GM19397 (cell line): Measurements from ENCODE around the gene ELOB.

Experiments used
- ATAC-seq: cut with Tn5 transposase; IDR thresholded peaks from one replicate; pipeline ENCODE4 v1.9.1; 2021; ENCODE audit warnings: mild to moderate bottlenecking, moderate library complexity; ENCODE audit not compliant: unreplicated experiment

Gene ELOB

DNA sequence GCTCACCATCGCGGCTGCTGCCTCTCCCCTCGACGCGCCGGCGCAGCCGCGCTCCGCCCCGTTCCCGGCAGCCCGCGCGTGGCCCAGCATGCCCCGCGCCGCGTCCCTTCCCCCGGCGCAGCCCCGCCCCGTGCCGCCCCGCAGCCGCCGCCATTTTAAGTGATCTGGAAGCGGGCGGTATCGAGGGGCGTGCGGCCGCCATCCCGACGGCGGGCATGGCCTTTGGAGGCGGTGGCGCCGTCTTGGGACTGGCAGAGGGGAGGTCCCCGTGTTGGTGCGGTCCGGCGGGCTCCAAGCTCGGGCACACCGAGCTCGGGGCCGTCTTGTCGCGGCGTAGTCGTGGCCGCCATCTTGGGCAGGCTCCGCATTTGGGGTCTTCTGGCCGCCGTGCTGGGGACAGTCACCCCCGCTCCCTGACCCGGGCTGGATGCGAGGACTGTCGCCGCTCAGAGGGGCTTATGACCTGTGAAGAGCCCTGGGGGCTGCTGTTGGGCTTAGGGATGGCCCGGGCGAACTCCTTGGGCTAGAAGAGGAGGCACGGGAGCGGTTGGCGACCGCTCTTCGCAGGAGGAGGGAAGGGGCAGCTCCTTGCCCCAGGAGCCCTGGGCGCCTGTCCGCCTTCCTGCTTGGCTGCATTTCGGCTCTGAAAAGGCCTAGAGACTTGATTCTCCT is at the start of gene ELOB:
Gene ELOB, minus strand, starts transcription at position 50 of the 672 bp plus-strand sequence. Its CDS starts 41 bp downstream, at position 9.
- ATAC-seq, result peak; percentile 82

DNA sequence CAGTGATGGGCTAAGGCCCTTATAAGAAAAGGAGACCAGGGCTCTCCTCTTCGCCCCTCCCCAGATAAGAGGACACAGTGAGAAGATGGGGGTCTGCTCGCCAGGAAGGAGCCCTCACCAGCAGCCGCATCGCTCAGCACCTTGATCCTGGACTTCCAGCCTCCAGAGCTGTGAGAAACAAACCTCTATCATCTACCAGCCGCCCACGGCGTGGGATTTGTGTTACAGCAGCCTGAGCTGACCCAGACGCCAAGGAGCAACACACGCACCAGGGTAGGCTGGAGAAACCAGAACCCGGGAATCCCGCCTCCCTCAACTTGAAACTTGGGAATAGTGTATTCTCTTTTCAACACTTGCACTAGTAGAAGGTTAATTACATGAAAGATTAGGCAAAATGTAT is 48.8 kb upstream of the ELOB start:
- ATAC-seq, result no peak

- no peak for ATAC-seq
Measured at GRCh38 chr16:2825049-2825742, 48.1 kb upstream of the ELOB start.

DNA sequence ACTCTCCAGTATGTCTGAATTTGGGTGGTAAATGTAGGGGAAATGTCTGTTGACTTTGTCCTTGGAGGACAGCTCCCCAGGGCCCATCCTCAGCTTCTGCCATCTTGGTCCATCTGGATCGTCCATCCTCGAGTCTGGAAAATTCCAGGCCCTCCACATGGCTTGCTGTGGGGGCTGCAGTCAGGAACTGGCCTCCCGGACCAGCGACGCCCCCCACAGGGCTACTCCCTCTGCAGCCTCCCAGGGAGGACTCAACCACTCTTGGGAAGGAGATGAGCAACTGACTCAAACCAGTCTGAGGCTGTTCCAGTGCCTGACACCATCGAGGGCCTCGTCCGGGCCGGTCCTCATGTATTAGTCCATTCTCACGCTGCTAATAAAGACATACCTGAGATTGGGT is 47.5 kb upstream of the ELOB start:
- no peak for ATAC-seq

DNA sequence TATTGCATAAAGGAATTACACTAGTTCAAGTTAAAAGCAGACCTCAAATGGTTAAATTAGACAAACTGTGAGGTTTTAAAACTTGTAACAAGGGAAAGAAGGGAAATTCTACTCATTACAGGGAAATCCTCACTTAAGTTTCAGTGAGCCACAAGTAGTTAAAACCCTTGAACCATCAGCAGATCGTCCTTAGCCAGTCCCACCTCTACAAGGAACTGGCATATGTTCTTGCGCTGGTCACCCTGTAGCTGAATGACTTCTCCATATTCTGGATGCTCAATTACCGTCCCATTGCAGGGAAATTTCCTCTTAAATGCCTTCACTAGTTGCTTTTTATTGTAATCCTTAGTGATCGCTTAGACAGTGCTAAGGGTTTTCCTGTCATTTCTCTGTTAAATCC is 45.4 kb upstream of the ELOB start:
- no peak for ATAC-seq

GRCh38 chr16:2822158-2822495 is 45.0 kb upstream of the ELOB start:
- no peak for ATAC-seq

- ATAC-seq, result no peak
Measured at GRCh38 chr16:2821487-2822157, 44.5 kb upstream of the ELOB start.

GRCh38 chr16:2820836-2821486 is 43.9 kb upstream of the ELOB start:
- ATAC-seq, result no peak

DNA sequence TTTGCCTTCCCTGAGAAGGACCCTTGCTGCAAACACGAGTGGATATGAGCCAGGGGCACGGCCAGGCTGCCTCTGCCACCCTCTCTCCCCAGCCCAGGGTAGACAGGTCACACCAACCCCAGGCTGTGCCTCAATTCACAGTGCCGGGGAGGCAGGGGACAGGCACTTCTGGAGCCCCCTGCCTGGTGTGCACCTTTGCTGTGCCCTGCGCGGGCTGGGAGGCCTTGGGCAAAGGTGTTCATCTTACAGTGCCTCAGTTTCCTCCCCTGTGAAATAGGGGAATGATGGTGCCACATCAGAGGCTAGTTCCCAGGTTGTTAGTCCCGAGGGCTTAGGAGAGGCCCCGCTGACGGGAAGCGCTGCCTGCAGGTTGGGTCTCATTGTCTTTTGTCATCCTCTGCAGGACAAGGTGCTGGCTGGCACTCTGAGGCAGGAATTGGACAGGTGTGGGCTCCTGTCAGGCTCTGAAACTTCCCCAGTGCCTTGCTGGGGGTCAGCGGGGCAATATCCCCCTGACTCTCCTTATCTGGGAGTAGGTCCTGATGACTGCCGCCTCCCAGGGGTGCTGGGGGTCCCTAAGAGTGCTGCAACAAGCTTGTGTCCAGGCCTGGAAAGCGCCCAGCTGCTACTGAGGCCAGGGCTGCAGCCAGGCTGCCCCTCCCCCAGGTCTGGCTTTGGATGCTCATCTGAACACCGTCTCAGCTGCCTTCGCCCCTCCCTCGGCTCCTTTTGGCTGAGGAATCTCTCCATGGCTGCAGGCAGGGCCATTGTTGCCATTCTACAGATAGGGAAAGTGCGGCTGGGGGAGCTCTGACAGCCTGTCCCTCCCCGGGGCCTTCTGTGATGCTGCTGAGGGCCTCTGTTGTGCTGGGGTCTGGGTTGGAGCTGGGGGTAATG is 43.1 kb upstream of the ELOB start:
- no peak for ATAC-seq

DNA sequence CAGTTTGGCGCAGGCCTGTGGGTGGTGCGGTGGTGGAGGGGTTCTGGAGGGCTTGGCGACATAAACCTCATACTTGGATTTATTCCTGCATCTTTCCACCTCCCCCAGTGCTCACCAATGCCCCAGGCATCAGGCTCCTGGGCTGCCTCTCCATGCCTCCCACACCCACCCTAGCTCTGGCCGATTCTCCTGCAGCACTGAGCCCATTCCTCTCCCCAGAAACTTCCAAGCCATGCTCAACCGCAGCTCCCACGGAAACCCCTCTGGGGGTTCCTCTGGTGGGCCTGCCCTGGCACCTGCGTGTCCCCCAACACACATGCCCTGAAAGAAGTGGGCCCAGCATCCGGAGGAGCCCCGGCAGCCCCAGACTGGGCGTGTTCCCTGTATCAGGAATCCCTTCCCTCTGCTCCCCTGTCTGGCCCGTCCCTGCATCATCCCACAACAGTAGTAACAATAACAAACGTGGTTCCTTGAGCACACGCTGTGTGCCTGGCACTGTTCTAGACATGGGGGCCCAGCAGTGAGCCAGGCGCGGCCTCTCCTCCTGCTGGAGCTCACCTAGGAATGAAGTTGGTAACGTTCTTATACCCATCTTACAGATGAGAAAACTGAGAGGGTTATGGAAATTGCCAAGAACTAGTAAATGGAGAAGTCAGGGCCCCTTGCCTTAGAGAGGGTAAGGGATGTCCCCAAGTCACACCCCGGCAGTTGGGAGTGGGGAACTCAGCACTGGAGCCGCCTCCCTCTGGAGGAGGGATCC is 42.3 kb upstream of the ELOB start:
- no peak for ATAC-seq

- no peak for ATAC-seq
Measured at GRCh38 chr16:2818272-2818876, 41.3 kb upstream of the ELOB start.

DNA sequence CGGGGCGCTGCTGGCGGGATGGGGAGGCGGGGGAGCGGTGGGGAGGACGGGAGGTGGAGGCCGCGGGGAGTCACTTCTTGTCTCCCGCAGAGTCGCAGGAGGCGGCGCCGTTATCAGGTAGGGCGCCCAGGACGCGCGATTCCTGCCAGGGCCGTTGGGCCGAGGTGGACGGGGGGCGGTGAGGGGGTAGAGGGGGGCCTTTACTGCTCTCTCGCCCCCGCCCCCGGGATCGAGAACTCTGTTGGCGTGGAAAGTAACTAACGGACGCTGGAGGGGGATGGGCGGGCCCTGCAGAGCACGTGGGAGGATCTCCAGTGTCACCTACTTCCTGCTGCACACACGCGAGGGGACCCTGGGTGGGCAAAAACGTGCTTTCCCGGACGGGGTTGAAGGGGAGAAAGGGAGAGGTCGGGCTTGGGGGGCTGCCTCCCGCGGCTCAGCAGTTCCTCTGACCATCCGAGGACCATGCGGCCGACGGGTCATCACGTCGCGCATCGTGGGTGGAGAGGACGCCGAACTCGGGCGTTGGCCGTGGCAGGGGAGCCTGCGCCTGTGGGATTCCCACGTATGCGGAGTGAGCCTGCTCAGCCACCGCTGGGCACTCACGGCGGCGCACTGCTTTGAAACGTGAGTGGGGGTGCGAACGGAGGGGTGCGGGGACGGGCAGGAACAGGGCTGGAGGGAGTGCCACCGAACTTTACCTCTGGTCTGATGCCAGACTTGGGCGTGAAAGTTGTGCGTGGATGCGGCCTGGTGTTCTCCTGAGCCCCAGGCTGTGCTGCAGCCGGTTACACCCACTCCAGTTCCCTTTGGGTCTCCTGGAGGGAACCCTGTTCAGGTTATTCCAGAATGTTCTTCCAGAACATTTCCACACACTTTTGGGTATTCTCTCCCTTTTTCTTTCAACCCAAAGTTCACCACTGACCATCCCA is 40.5 kb upstream of the ELOB start:
- no peak for ATAC-seq

GRCh38 chr16:2816751-2817339 is 39.8 kb upstream of the ELOB start, which contains the start of gene PRSS21:
PRSS21 (plus strand) TSS chr16:2817237; CDS start chr16:2817269, 32 bp downstream.
- ATAC-seq, result no peak

DNA sequence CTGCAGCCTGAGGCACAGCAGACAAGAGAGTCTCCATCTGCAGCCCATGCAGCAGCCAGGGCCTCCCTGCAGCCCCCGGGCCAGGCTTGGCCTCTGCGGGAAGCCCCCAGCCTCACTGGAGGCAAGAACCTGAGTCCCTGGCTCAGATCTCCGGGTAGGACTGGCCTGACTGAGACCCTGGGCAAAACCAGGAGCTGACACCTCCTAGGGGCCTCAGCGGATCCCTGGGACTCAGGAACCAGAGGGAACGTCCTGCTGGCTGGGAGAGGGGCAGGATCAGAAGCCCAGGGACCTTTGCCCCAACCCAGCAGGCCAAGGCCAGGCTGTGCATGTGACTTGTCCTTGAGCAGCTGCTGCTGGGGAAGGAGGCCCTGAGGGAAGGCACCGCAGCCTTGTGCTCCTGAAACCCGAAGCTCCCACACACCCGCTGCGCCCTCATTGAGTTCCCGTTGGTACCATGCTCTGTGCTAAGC is 38.3 kb upstream of the ELOB start:
- no peak for ATAC-seq

DNA sequence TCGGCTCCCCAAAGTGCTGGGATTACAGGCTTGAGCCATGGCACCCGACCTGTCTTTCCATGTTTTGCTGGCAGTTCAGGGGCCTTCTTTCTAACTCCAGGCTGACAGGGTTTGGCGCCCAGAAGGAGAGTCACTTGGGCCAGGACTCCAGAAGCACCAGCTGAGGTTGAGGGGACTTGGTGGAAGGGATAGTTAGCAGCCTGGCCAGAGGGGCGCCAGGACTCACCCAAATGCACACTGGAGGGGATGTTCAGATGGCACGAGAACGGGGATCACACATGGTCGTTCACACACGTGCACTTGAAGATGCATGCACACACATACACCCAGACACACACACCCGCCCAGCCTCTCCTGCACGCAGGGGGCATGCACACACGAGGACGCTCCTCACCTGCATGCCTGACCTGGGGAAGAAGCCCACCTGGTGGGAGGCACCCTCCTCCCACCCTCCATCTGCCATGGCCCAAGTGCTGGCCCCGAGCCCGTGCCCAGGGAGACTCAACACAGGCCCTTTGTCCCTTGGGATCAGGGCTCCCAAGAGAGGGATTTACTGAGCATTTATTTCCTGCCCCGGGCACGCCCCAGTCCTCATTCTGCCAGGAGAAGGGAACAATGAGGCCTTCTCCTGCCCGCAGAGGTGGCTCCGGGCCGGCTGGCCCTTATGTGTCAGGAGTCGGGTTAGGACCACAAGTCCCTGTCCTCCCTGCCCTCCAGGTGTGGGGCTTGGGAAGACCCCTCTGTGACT is 37.6 kb upstream of the ELOB start:
- ATAC-seq, result no peak

GRCh38 chr16:2813771-2814221 is 36.7 kb upstream of the ELOB start:
- ATAC-seq, result no peak
